Karpas-422 (cell line): Measurements from ENCODE around the gene DHX40. TPM values are rescaled to one million over a fixed set of nuclear protein-coding genes. Genes with fewer than 3 reads are reported as not detected.

Experiments
- DNase-seq: peaks from one replicate; pipeline ENCODE4 v3.0.0-alpha.2; 2015
- H2AFZ ChIP-seq: fragments of 200-600 bp; sonication (generic); 2 replicates; pipeline ENCODE4 v1.6.1; 2014; ENCODE audit warnings: antibody characterized with exemption, low read length, mixed read lengths
- H3K27ac ChIP-seq: fragments of 200-600 bp; sonication (generic); 2 replicates; pipeline ENCODE4 v1.5.1; 2014; ENCODE audit warnings: mild to moderate bottlenecking, low read length, moderate library complexity
- H3K27me3 ChIP-seq: fragments of 200-600 bp; sonication (generic); 2 replicates; pipeline ENCODE4 v1.6.1; 2014; ENCODE audit warnings: low read length, mixed read lengths
- H3K36me3 ChIP-seq: fragments of 200-600 bp; sonication (generic); 2 replicates; pipeline ENCODE4 v1.6.1; 2014; ENCODE audit warnings: low read length, mixed read lengths; ENCODE audit not compliant: insufficient read depth
- H3K4me1 ChIP-seq: fragments of 200-600 bp; sonication (generic); 2 replicates; pipeline ENCODE4 v1.6.1; 2014; ENCODE audit warnings: mild to moderate bottlenecking, low read length, mixed read lengths
- H3K4me2 ChIP-seq: fragments of 200-600 bp; sonication (generic); 2 replicates; pipeline ENCODE4 v1.6.1; 2014; ENCODE audit warnings: low read length, low read depth, mild to moderate bottlenecking; ENCODE audit not compliant: poor library complexity, severe bottlenecking
- H3K4me3 ChIP-seq: fragments of 200-600 bp; sonication (generic); 2 replicates; pipeline ENCODE4 v1.5.1; 2014; ENCODE audit warnings: mild to moderate bottlenecking, antibody characterized with exemption, low read length, mixed read lengths
- H3K79me2 ChIP-seq: fragments of 200-600 bp; sonication (generic); 2 replicates; pipeline ENCODE4 v1.6.1; 2014; ENCODE audit warnings: mild to moderate bottlenecking, low read length, mixed read lengths
- H3K9ac ChIP-seq: fragments of 200-600 bp; sonication (generic); 2 replicates; pipeline ENCODE4 v1.6.0; 2014; ENCODE audit warnings: low read length
- H3K9me2 ChIP-seq: fragments of 200-600 bp; sonication (generic), shearing (Covaris generic); replicated peaks from 2 replicates; pipeline ENCODE4 v1.6.0; 2014; ENCODE audit warnings: mild to moderate bottlenecking, low read length, moderate library complexity; ENCODE audit not compliant: insufficient read depth
- H3K9me3 ChIP-seq: fragments of 300-700, 200-600 bp; sonication (generic); 2 replicates; pipeline ENCODE4 v1.6.1; 2014; ENCODE audit warnings: low read length, mixed read lengths
- H4K20me1 ChIP-seq: fragments of 200-600 bp; sonication (generic); 2 replicates; pipeline ENCODE4 v1.6.1; 2014; ENCODE audit warnings: mild to moderate bottlenecking, antibody characterized with exemption, low read length, low read depth; ENCODE audit not compliant: insufficient read depth
- total RNA-seq: library from RNA; depleted of rRNA; stranded (reverse); fragments of >200 nt; shearing (Covaris generic); gene quantifications from 2 replicates; pipeline ENCODE4 v1.2.3, GENCODE V29; 2014; ENCODE audit warnings: low replicate concordance

Gene DHX40
- total RNA-seq, 1 experiment from 2014 or later: 58.7 TPM

DNA sequence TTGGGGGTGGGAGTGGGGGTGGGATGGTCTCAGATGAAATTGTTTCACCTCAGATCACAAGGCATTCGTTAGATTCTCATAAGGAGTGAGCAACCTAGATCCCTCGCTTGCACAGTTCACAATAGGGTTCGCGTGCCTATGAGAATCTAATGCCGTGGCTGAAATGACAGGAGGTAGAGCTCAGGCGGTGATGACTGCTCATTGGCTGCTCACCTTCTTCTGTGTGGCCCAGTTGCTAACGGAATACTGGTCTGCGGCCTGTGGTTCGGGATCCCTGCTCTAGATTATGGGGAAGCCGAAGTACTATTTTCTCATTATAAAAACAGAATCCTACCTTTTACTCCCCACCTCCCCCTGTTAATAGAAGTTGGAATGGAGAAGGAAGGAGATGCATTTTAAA, 73.1 kb downstream of the DHX40 start:
- Histone ChIP-seq H3K9ac (no peak overlapping the region), H3K79me2 (peaks cover 95% of the 10 kb centered on the region), H3K27me3 (no peaks in the 10 kb centered on the region), H3K4me3 (no peak overlapping the region), H3K36me3 (no peaks in the 10 kb centered on the region), H2AFZ (no peak overlapping the region), H3K27ac (peak overlapping the region; percentile 56), H3K9me2 (no peaks in the 10 kb centered on the region), H3K4me1 (peaks cover 94% of the 10 kb centered on the region), H4K20me1 (peaks cover 63% of the 10 kb centered on the region; the same call in 1 of the 2 replicates), H3K4me2 (no peak overlapping the region), H3K9me3 (no peaks in the 10 kb centered on the region)
- no peak for DNase-seq

DNA sequence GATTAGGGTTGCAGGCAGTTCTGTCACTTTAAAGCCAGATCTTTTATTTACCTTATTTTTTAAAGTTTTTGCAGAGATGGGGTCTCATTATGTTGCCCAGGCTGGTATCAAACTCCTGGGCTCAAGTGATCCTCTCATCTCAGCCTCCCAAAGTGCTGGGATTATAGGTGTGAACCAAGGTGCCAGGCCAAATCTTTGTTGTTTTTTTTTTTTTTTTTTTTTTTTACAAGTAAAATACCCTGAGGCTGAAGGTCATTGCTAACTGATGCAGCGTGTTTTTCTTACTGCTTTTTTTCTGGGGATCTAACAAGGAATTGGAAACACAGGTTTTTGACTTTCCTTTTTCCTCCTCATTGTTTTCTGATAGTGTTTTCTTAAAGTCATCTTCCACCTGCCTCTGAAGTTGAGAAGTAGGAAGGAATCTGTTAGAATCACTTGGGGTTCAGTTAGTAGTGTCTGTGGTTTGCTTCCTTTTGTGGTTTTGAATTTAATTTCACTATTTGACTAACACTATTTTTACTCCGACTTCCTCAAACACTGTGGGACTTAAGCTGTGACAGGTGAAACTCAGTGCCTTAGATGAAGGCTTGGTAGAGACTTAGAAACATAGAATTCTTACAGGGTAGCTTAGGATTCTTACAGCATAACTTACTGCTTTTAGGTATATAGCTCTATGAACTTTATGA, 76.5 kb downstream of the DHX40 start:
- peak overlapping the region; percentile 95 for H3K27ac ChIP-seq
- H3K4me2 ChIP-seq: peak overlapping the region; percentile 81
- H3K9me2 ChIP-seq: no peaks in the 10 kb centered on the region
- peaks cover 46% of the 10 kb centered on the region for H4K20me1 ChIP-seq
- no peak overlapping the region for H2AFZ ChIP-seq
- DNase-seq: peak; percentile 89
- H3K27me3 ChIP-seq: no peaks in the 10 kb centered on the region
- peak overlapping the region; percentile 51 for H3K9ac ChIP-seq
- peaks cover 97% of the 10 kb centered on the region for H3K79me2 ChIP-seq
- peaks cover 70% of the 10 kb centered on the region for H3K4me1 ChIP-seq
- H3K9me3 ChIP-seq: no peaks in the 10 kb centered on the region
- peaks cover 30% of the 10 kb centered on the region for H3K36me3 ChIP-seq
- H3K4me3 ChIP-seq: peak overlapping the region; percentile 50

DNA sequence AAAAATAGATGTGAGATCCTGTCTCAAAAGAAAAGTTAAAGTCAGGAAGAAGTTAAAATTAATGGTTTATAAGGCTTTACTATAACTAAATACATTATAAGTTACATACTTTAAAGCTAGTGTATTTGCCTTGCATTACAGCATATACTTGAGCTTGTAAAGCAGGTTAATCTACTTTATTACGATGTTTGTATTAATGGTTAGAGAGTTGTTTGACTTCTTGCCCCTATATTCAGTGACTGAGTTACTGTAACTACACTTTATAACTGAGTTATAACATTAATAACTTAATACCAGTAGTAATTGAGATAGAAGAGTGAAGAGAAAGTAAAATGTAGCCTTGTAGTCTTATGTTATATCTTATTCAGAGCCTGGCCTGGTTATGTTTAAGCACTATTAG, 77.2 kb downstream of the DHX40 start:
- Histone ChIP-seq H3K9me2 (no peaks in the 10 kb centered on the region), H3K27ac (peak overlapping the region; percentile 95), H3K9me3 (no peaks in the 10 kb centered on the region), H3K4me2 (peak overlapping the region; percentile 81), H3K4me3 (peak overlapping the region; percentile 50), H3K79me2 (peaks cover 99% of the 10 kb centered on the region), H2AFZ (no peak overlapping the region), H3K4me1 (peaks cover 66% of the 10 kb centered on the region), H3K36me3 (peaks cover 36% of the 10 kb centered on the region), H3K9ac (peak overlapping the region; percentile 51), H3K27me3 (no peaks in the 10 kb centered on the region), H4K20me1 (peaks cover 46% of the 10 kb centered on the region)
- no peak for DNase-seq

DNA sequence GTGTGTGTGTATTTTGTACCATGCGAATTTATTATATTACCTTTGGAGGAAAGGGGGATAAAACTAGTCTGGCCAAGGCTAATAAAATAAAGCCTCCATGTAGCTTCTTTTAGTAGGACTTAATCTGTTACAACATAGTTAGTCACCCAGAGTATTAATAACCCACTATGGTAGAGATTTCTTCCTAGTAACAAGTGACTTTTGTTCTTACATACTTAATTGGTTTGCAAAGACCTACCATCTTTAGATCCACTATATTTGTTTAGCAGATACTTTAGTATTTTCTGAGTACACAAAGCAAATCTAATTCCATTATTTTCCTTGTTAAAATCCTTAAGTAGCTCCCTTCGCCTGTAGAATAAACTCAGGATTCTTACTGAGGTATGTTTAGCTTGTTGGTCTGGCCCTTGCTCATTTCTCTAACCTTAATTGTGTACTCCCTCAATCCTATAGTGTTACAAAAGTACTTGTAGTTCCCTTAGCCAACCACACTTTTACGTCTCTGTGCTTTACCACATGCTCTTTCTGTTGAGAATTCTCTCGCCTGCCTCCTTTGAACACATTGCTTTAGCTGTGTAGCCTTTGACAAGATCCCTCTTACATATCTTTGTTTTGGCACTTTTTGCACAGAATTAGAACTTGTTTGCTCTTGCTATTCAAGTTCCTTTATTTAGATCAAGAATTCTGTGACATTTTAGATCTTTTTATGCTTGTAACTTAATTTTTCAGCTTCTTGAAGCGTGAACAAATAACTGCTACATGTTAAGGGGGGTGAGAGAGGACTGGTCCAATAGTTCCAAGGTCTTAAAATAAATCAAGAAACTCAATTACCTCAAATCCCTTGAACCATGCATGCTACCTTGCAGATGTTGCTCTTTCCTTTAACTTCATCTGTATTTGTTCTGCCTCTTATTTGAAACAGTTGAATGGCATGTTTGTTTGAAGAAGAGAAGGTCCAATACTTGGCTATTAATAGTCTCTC, 78.0 kb downstream of the DHX40 start:
- Histone ChIP-seq H3K9me2 (no peaks in the 10 kb centered on the region), H3K4me2 (peak overlapping the region; percentile 81), H2AFZ (no peak overlapping the region), H3K4me1 (peaks cover 57% of the 10 kb centered on the region), H3K4me3 (peak overlapping the region; percentile 50), H3K79me2 (peaks cover 99% of the 10 kb centered on the region), H3K27me3 (no peaks in the 10 kb centered on the region), H3K9ac (peak overlapping the region; percentile 51), H3K27ac (peak overlapping the region; percentile 95), H4K20me1 (peaks cover 46% of the 10 kb centered on the region), H3K36me3 (peaks cover 45% of the 10 kb centered on the region), H3K9me3 (no peaks in the 10 kb centered on the region)
- DNase-seq: peak; percentile 63

DNA sequence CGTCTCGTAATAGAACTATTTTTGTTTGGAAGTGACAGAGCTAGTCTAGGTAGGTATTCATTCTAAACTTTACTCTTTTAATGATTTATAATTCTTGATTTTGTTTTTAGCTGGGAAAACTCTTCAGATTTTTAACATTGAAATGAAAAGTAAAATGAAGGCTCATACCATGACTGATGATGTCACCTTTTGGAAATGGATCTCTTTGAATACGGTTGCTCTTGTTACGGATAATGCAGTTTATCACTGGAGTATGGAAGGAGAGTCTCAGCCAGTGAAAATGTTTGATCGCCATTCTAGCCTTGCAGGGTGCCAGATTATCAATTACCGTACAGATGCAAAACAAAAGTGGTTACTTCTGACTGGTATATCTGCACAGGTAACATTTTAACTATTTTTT, 81.9 kb downstream of the DHX40 start:
- H3K36me3 ChIP-seq: peaks cover 84% of the 10 kb centered on the region
- H2AFZ ChIP-seq: no peak overlapping the region
- DNase-seq: no peak
- H3K27ac ChIP-seq: no peak overlapping the region
- H3K4me3 ChIP-seq: no peak overlapping the region
- no peaks in the 10 kb centered on the region for H3K27me3 ChIP-seq
- peaks cover 100% of the 10 kb centered on the region for H3K79me2 ChIP-seq
- peaks cover 20% of the 10 kb centered on the region for H3K4me1 ChIP-seq
- H3K9me3 ChIP-seq: no peaks in the 10 kb centered on the region
- peaks cover 19% of the 10 kb centered on the region for H4K20me1 ChIP-seq
- no peak overlapping the region for H3K9ac ChIP-seq
- no peaks in the 10 kb centered on the region for H3K9me2 ChIP-seq
- H3K4me2 ChIP-seq: no peak overlapping the region

DNA sequence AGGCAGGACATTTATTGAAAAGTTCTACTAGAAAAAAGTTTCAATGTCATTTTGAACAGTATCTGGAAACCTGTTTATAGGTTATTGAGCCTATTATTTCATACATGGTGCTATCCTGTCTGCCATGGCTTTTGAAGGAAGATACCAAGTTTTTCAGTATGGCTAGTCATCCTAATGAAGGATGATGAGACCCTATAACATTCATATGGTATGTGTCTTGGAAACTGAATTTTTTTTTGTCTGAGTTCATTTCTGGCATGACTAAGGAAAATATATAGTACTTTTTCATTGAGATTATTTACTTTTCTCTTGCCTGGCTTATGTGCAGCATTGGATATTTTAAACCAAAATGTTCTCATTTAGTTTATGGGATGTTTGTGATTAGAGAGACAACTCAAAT, 84.5 kb downstream of the DHX40 start:
- H3K9ac ChIP-seq: no peak overlapping the region
- H3K9me2 ChIP-seq: no peaks in the 10 kb centered on the region
- no peak for DNase-seq
- H3K9me3 ChIP-seq: no peaks in the 10 kb centered on the region
- H2AFZ ChIP-seq: no peak overlapping the region
- H4K20me1 ChIP-seq: no peaks in the 10 kb centered on the region
- H3K27me3 ChIP-seq: no peaks in the 10 kb centered on the region
- H3K79me2 ChIP-seq: peaks cover 84% of the 10 kb centered on the region
- no peak overlapping the region for H3K4me2 ChIP-seq
- H3K27ac ChIP-seq: no peak overlapping the region
- peaks cover 88% of the 10 kb centered on the region for H3K36me3 ChIP-seq
- no peaks in the 10 kb centered on the region for H3K4me1 ChIP-seq
- H3K4me3 ChIP-seq: no peak overlapping the region

DNA sequence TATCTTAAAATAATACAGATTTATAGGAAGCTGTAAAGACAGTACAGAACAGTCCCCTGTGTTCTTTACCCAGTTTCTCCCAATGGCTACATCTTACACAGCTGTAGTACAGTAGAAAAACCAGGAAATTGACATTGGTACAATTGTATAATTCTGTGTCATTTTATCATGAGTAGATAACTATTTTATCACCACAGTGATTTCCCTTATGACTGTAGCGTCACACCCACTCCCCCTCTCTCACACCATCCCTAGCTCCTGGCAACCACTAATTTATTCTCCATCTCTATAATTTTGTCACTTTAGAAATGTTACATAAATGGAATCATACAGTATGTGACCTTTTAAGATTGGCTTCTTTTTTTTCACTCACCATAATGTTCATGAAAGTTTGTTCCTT, 85.2 kb downstream of the DHX40 start:
- Histone ChIP-seq H3K9ac (no peak overlapping the region), H3K4me1 (no peaks in the 10 kb centered on the region), H3K4me3 (no peak overlapping the region), H3K27me3 (no peaks in the 10 kb centered on the region), H3K79me2 (peaks cover 84% of the 10 kb centered on the region), H3K36me3 (peaks cover 88% of the 10 kb centered on the region), H3K4me2 (no peak overlapping the region), H2AFZ (no peak overlapping the region), H3K9me3 (no peaks in the 10 kb centered on the region), H3K27ac (no peak overlapping the region), H3K9me2 (no peaks in the 10 kb centered on the region), H4K20me1 (no peaks in the 10 kb centered on the region)
- DNase-seq: no peak

DNA sequence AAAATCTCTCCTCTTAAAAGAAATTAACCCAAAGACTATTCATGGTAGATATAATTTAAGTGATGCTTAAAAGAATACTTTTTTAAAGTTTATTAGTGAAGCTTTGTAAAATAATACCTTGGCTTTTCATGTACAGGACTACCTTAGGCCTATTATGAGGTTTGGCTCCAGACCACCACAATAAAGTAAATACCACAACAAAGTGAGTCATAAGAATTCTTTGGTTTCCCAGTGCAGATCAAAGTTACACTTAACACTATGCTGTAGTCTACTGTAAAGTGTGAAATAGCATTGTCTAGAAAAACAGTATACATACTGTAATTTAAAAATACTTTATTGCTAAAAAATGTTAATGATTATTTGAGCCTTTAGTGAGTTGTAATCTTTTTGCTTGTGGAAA, 85.9 kb downstream of the DHX40 start:
- Histone ChIP-seq H3K9me3 (no peaks in the 10 kb centered on the region), H3K4me2 (no peak overlapping the region), H3K4me1 (no peaks in the 10 kb centered on the region), H3K9me2 (no peaks in the 10 kb centered on the region), H3K27me3 (no peaks in the 10 kb centered on the region), H3K36me3 (peaks cover 88% of the 10 kb centered on the region), H3K27ac (no peak overlapping the region), H4K20me1 (no peaks in the 10 kb centered on the region), H2AFZ (no peak overlapping the region), H3K4me3 (no peak overlapping the region), H3K9ac (no peak overlapping the region), H3K79me2 (peaks cover 82% of the 10 kb centered on the region)
- no peak for DNase-seq
